Kidney (tissue), 14 donors: Measurements from ENCODE around the gene TRPM3. TPM values are rescaled to one million over a fixed set of nuclear protein-coding genes. Genes with fewer than 3 reads are reported as not detected.

ENCODE experiments used
- DNase-seq, 5 donors: peaks; one replicate each; pipeline ENCODE4 v3.0.0-alpha.2; 2013 to 2020
- FAIRE-seq: peaks from 2 replicates; lab custom pipeline; 2012; peaks lifted over from hg19 to GRCh38; lab: Jason Lieb, UNC
- H3K27ac ChIP-seq, 2 donors: one replicate each; pipeline ENCODE4 v1.7.0; 2013; ENCODE audit warnings: low read depth in 2 of 2, low read length in 2 of 2, inconsistent platforms in 1 of 2
- H3K27me3 ChIP-seq: one replicate; pipeline ENCODE4 v1.7.1; 2013; ENCODE audit warnings: low read length, inconsistent platforms; ENCODE audit not compliant: control insufficient read depth, insufficient read depth
- H3K36me3 ChIP-seq, 3 donors: one replicate each; pipeline versions ENCODE4 v1.7.0 to v1.7.1; 2013; ENCODE audit warnings: low read length in 3 of 3, control low read depth in 1 of 3, inconsistent platforms in 1 of 3; ENCODE audit not compliant: insufficient read depth in 3 of 3, control insufficient read depth in 2 of 3
- H3K4me1 ChIP-seq, 3 donors: one replicate each; pipeline versions ENCODE4 v1.7.0 to v1.7.1; 2013; ENCODE audit warnings: low read length in 3 of 3, inconsistent platforms in 1 of 3, low read depth in 1 of 3; ENCODE audit not compliant: control insufficient read depth in 2 of 3, insufficient read depth in 2 of 3
- H3K4me3 ChIP-seq, 3 donors: one replicate each; pipeline versions ENCODE4 v1.7.0 to v1.8.1; 2013; ENCODE audit warnings: low read length in 3 of 3, control low read depth in 1 of 3, inconsistent platforms in 1 of 3
- H3K9ac ChIP-seq, 3 donors: one replicate each; pipeline versions ENCODE4 v1.7.0 to v1.7.1; 2013; ENCODE audit warnings: low read length in 3 of 3, control low read depth in 1 of 3, inconsistent platforms in 1 of 3
- H3K9me3 ChIP-seq, 3 donors: one replicate each; pipeline versions ENCODE4 v1.7.0 to v1.7.1; 2013; ENCODE audit warnings: low read length in 3 of 3, control low read depth in 1 of 3, inconsistent platforms in 1 of 3; ENCODE audit not compliant: control insufficient read depth in 2 of 3, insufficient read depth in 1 of 3
- CTCF ChIP-seq: IDR thresholded peaks from 3 replicates; pipeline ENCODE4 v1.5.1; 2012; ENCODE audit warnings: mild to moderate bottlenecking, moderate library complexity, borderline replicate concordance; ENCODE audit not compliant: insufficient read depth; ENCODE audit errors: extremely low read depth
- intact Hi-C: fragments of 100-400 bp; cut with DNase I; formaldehyde crosslinking; loops from one replicate; pipeline ENCODE4 v1.11.1; 2022
- polyA plus RNA-seq: library from polyadenylated mRNA; stranded (reverse); fragments of 350-450 nt; fragmentation: Illumina TruSeq; extraction: RNeasy Lipid Tissue Mini Kit (QIAGEN cat#74804); gene quantifications from one replicate; pipeline ENCODE4 v1.2.3, GENCODE V29; 2014; ENCODE audit warnings: low read depth, low replicate concordance; ENCODE audit not compliant: insufficient read depth
- total RNA-seq: library from RNA; stranded (reverse); fragmentation: NEBNext Ultra II Directional; extraction: Animal tissue kit (Norgen Biotek cat#: 25700); gene quantifications from one replicate; pipeline ENCODE4 v1.2.1, GENCODE V29; 2021
- donor health status: control.
- donor health status: control.
- donor health status: control.
- donor health status: control.
- donor health status: control.
- donor health status: DM: yes; HTN: yes; CAD: no.
- donor health status: Normal renal cell carcinoma (clear cell type).

The TRPM3 gene
- total and polyA plus RNA-seq, 2 donors from 2014 or later, result 8.8 to 11.4 TPM

GRCh38 chr9:70988551-70988950 lies 132.9 kb downstream of the TRPM3 start:
- H3K9me3 ChIP-seq, result peaks cover 0 to 3% (median 0%) of the 10 kb centered on the region in 3 donors
- H3K36me3 ChIP-seq, result no peaks in the 10 kb centered on the region
- no peaks in the 10 kb centered on the region for H3K4me1 ChIP-seq
- H3K27me3 ChIP-seq, result no peaks in the 10 kb centered on the region
- no peak overlapping the region for H3K9ac ChIP-seq
- DNase-seq (no peak), FAIRE-seq (no peak)
- TF ChIP-seq CTCF, result no peak
- no peak overlapping the region for H3K4me3 ChIP-seq
- H3K27ac ChIP-seq, result no peak overlapping the region
- intact Hi-C loops, result no loop called here

GRCh38 chr9:70987986-70988385 lies 133.4 kb downstream of the TRPM3 start:
- no peak overlapping the region for H3K9ac ChIP-seq
- FAIRE-seq (no peak), DNase-seq (no peak)
- intact Hi-C loops, result no loop called here
- H3K36me3 ChIP-seq, result no peaks in the 10 kb centered on the region
- no peak for TF ChIP-seq CTCF
- H3K9me3 ChIP-seq, result peaks cover 0 to 3% (median 0%) of the 10 kb centered on the region in 3 donors
- no peak overlapping the region for H3K4me3 ChIP-seq
- H3K27me3 ChIP-seq, result no peaks in the 10 kb centered on the region
- H3K4me1 ChIP-seq, result no peaks in the 10 kb centered on the region
- H3K27ac ChIP-seq, result no peak overlapping the region

GRCh38 chr9:70986984-70987383 lies 134.4 kb downstream of the TRPM3 start:
- no peak overlapping the region for H3K27ac ChIP-seq
- H3K4me3 ChIP-seq, result no peak overlapping the region
- intact Hi-C loops, result no loop called here
- no peaks in the 10 kb centered on the region for H3K27me3 ChIP-seq
- no peak for FAIRE-seq
- H3K4me1 ChIP-seq, result no peaks in the 10 kb centered on the region
- H3K9ac ChIP-seq, result no peak overlapping the region
- no peaks in the 10 kb centered on the region for H3K36me3 ChIP-seq
- DNase-seq, result no peak
- peaks cover 0 to 3% (median 0%) of the 10 kb centered on the region in 3 donors for H3K9me3 ChIP-seq
- TF ChIP-seq CTCF, result no peak

GRCh38 chr9:70983723-70984295 lies 137.6 kb downstream of the TRPM3 start:
- FAIRE-seq (no peak), DNase-seq (no peak)
- no peak for TF ChIP-seq CTCF
- H3K36me3 ChIP-seq, result no peaks in the 10 kb centered on the region
- H3K27ac ChIP-seq, result no peak overlapping the region
- no peaks in the 10 kb centered on the region for H3K27me3 ChIP-seq
- H3K9ac ChIP-seq, result no peak overlapping the region
- no peak overlapping the region for H3K4me3 ChIP-seq
- intact Hi-C loops, result no loop called here
- H3K9me3 ChIP-seq, result peaks cover 0 to 3% (median 0%) of the 10 kb centered on the region in 3 donors
- no peaks in the 10 kb centered on the region for H3K4me1 ChIP-seq
